WTC11 (cell line): Measurements from ENCODE around the gene NINL. TPM values are rescaled to one million over a fixed set of nuclear protein-coding genes. Genes with fewer than 3 reads are reported as not detected.

Experiments
- ATF2 ChIP-seq: sonication (generic); formaldehyde crosslinking; IDR thresholded peaks from 2 replicates; pipeline ENCODE4 v1.8.1; 2022; ENCODE audit warnings: low read depth, missing genetic modification reagents, borderline replicate concordance
- CDX4 ChIP-seq: fragments of 250-450 bp; sonication (Bioruptor Pico); IDR thresholded peaks from 2 replicates; pipeline ENCODE4 v1.9.0; 2021; ENCODE audit warnings: moderate library complexity, mild to moderate bottlenecking, inconsistent platforms, borderline replicate concordance
- CREM ChIP-seq: sonication (generic); formaldehyde crosslinking; IDR thresholded peaks from 2 replicates; pipeline ENCODE4 v1.8.1; 2022; ENCODE audit warnings: mild to moderate bottlenecking, missing genetic modification reagents, moderate library complexity
- ESRRA ChIP-seq: sonication (generic); formaldehyde crosslinking; IDR thresholded peaks from 2 replicates; pipeline ENCODE4 v1.8.1; 2022; ENCODE audit warnings: mild to moderate bottlenecking, missing genetic modification reagents, borderline replicate concordance
- ETV6 ChIP-seq: sonication (generic); formaldehyde crosslinking; IDR thresholded peaks from 2 replicates; pipeline ENCODE4 v1.8.1; 2022; ENCODE audit warnings: mild to moderate bottlenecking, missing genetic modification reagents
- FOXK1 ChIP-seq: sonication (generic); formaldehyde crosslinking; IDR thresholded peaks from 2 replicates; pipeline ENCODE4 v1.8.0; 2022; ENCODE audit warnings: mild to moderate bottlenecking, moderate library complexity, missing genetic modification reagents
- FOXP4 ChIP-seq: sonication (generic); formaldehyde crosslinking; IDR thresholded peaks from 2 replicates; pipeline ENCODE4 v1.8.0; 2022; ENCODE audit warnings: mild to moderate bottlenecking, missing genetic modification reagents
- GRHL2 ChIP-seq: fragments of 250-450 bp; sonication (Bioruptor Pico); IDR thresholded peaks from 2 replicates; pipeline ENCODE4 v1.8.0; 2022; ENCODE audit warnings: mild to moderate bottlenecking, moderate library complexity; ENCODE audit not compliant: insufficient replicate concordance, severe bottlenecking
- HMGXB4 ChIP-seq: sonication (generic); formaldehyde crosslinking; IDR thresholded peaks from 2 replicates; pipeline ENCODE4 v1.8.1; 2023; ENCODE audit warnings: mild to moderate bottlenecking, moderate library complexity, missing genetic modification reagents
- MAX ChIP-seq: sonication (generic); formaldehyde crosslinking; IDR thresholded peaks from 2 replicates; pipeline ENCODE4 v1.8.0; 2022; ENCODE audit warnings: mild to moderate bottlenecking, missing genetic modification reagents
- MXD4 ChIP-seq: fragments of 250-450 bp; sonication (Bioruptor Pico); IDR thresholded peaks from 2 replicates; pipeline ENCODE4 v1.8.0; 2021; ENCODE audit warnings: mild to moderate bottlenecking, moderate library complexity, borderline replicate concordance
- NFYB ChIP-seq: sonication (generic); formaldehyde crosslinking; conservative IDR thresholded peaks from 2 replicates; pipeline ENCODE4 v1.8.0; 2022; ENCODE audit warnings: low read depth, missing genetic modification reagents
- NR3C1 ChIP-seq: sonication (generic); formaldehyde crosslinking; conservative IDR thresholded peaks from 2 replicates; pipeline ENCODE4 v1.8.1; 2023; ENCODE audit warnings: low read depth, mild to moderate bottlenecking, missing genetic modification reagents
- OVOL2 ChIP-seq: fragments of 250-450 bp; sonication (Bioruptor Pico); IDR thresholded peaks from 2 replicates; pipeline ENCODE4 v1.9.0; 2021; ENCODE audit warnings: mild to moderate bottlenecking, borderline replicate concordance
- SMAD4 ChIP-seq: sonication (generic); formaldehyde crosslinking; IDR thresholded peaks from 2 replicates; pipeline ENCODE4 v1.8.0; 2022; ENCODE audit warnings: mild to moderate bottlenecking, missing genetic modification reagents
- SP1 ChIP-seq: sonication (generic); formaldehyde crosslinking; conservative IDR thresholded peaks from 2 replicates; pipeline ENCODE4 v1.8.1; 2022; ENCODE audit warnings: missing genetic modification reagents
- TP53 ChIP-seq: sonication (generic); formaldehyde crosslinking; IDR thresholded peaks from 2 replicates; pipeline ENCODE4 v1.8.1; 2023; ENCODE audit warnings: mild to moderate bottlenecking, missing genetic modification reagents
- ZBTB43 ChIP-seq: sonication (generic); formaldehyde crosslinking; IDR thresholded peaks from 2 replicates; pipeline ENCODE4 v1.8.1; 2023; ENCODE audit warnings: mild to moderate bottlenecking, missing genetic modification reagents
- ZNF263 ChIP-seq: sonication (generic); formaldehyde crosslinking; IDR thresholded peaks from 2 replicates; pipeline ENCODE4 v1.8.1; 2022; ENCODE audit warnings: low read depth, mild to moderate bottlenecking, moderate library complexity, missing genetic modification reagents
- ZNF281 ChIP-seq: sonication (generic); formaldehyde crosslinking; IDR thresholded peaks from 2 replicates; pipeline ENCODE4 v1.8.0; 2023; ENCODE audit warnings: mild to moderate bottlenecking, missing genetic modification reagents
- ZNF532 ChIP-seq: fragments of 250-450 bp; sonication (Bioruptor Pico); IDR thresholded peaks from 2 replicates; pipeline ENCODE4 v1.9.0; 2021; ENCODE audit warnings: mild to moderate bottlenecking, borderline replicate concordance
- total RNA-seq: library from RNA; stranded (reverse); gene quantifications from 3 replicates; pipeline ENCODE4 v1.2.3, GENCODE V29; 2021

The NINL gene
- total RNA-seq, 1 experiment from 2014 or later = 36.0 TPM

GRCh38 chr20:25584905-25585704 lies at the start of gene NINL (continued):
- TF ChIP-seq TP53 (CRISPR knock-in tag) (no peak; the same call in 1 of the 2 replicates), HMGXB4 (peak; percentile 61; the same call in 1 of the 2 replicates), NFYB (CRISPR knock-in tag) (no peak), GRHL2 (CRISPR knock-in tag) (no peak), OVOL2 (CRISPR knock-in tag) (no peak), CREM (CRISPR knock-in tag) (no peak), ETV6 (CRISPR knock-in tag) (peak; percentile 42), SMAD4 (CRISPR knock-in tag) (no peak; the same call in 1 of the 2 replicates), NR3C1 (CRISPR knock-in tag) (peak; percentile 87; the same call in 1 of the 2 replicates), ZNF532 (CRISPR knock-in tag) (no peak), ZNF263 (peak; percentile 55), ATF2 (CRISPR knock-in tag) (no peak), FOXP4 (CRISPR knock-in tag) (0 out of 2 replicates have a peak, but pooled peaks have one; percentile 3), ESRRA (CRISPR knock-in tag) (no peak; the same call in 1 of the 2 replicates), MAX (CRISPR knock-in tag) (peak; percentile 43; the same call in 1 of the 2 replicates), ZBTB43 (CRISPR knock-in tag) (no peak), CDX4 (CRISPR knock-in tag) (no peak), FOXK1 (CRISPR knock-in tag) (peak; percentile 64), ZNF281 (CRISPR knock-in tag) (no peak), SP1 (CRISPR knock-in tag) (peak; percentile 51; the same call in 1 of the 2 replicates), MXD4 (CRISPR knock-in tag) (no peak)
